Esophagus muscularis mucosa (tissue), 4 donors: ENCODE measurements around the gene DDX47.

Source experiments
- EP300 ChIP-seq: sonication (generic); formaldehyde crosslinking; IDR thresholded peaks from one replicate; pipeline ENCODE4 v1.6.1; 2017; ENCODE audit warnings: antibody characterized with exemption
- POLR2A ChIP-seq: fragments of 450-650 bp; IDR thresholded peaks from one replicate; pipeline ENCODE4 v1.6.1; 2017; ENCODE audit warnings: antibody characterized with exemption, moderate library complexity, mild to moderate bottlenecking, low read depth
- POLR2AphosphoS5 ChIP-seq, 2 donors: sonication (generic); formaldehyde crosslinking; IDR thresholded peaks; one replicate each; pipeline ENCODE4 v1.6.1; 2017; ENCODE audit warnings: antibody characterized with exemption in 2 of 2
- TF ChIP-seq, protein P1 (sequence below), 3 experiments: fragments of 200-600 bp in 2 of 3; fragments of 450-650 bp in 1 of 3; sonication (generic) in 2 of 3; IDR thresholded peaks; one replicate each; pipeline ENCODE4 v1.5.1; 2017 to 2019; ENCODE audit warnings: antibody characterized with exemption in 3 of 3, mild to moderate bottlenecking in 2 of 3, moderate library complexity in 1 of 3

DNA sequence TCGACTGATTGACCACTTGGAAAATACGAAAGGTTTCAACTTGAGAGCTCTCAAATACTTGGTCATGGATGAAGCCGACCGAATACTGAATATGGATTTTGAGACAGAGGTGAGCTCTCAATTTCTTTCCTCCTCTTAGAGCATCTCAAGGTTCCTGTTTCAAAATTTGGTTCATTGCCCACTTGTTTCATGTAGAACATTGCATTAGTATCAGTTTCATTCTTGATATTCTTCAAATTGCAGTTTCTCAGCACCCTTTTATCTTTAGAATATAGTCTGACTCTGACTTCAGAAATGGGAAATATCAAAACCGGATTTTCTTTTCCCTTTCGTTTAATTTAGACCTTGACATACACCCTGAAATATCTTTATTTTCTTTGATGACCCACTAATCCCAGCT lies 8.8 kb downstream of the DDX47 start:
- TF ChIP-seq EP300 (no peak), POLR2A (no peak), POLR2AphosphoS5 (IDR thresholded peaks at IDR 0.05) (no peak)
- TF ChIP-seq, protein P1, sequence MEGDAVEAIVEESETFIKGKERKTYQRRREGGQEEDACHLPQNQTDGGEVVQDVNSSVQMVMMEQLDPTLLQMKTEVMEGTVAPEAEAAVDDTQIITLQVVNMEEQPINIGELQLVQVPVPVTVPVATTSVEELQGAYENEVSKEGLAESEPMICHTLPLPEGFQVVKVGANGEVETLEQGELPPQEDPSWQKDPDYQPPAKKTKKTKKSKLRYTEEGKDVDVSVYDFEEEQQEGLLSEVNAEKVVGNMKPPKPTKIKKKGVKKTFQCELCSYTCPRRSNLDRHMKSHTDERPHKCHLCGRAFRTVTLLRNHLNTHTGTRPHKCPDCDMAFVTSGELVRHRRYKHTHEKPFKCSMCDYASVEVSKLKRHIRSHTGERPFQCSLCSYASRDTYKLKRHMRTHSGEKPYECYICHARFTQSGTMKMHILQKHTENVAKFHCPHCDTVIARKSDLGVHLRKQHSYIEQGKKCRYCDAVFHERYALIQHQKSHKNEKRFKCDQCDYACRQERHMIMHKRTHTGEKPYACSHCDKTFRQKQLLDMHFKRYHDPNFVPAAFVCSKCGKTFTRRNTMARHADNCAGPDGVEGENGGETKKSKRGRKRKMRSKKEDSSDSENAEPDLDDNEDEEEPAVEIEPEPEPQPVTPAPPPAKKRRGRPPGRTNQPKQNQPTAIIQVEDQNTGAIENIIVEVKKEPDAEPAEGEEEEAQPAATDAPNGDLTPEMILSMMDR (IDR thresholded peaks at IDR 0.05): no peak
